D721Med (cell line): ENCODE data around the gene CRTC1.

Source experiments
- DNase-seq: peaks from one replicate; pipeline ENCODE4 v3.0.0; 2011; ENCODE audit warnings: low spot score; ENCODE audit not compliant: insufficient read length
- FAIRE-seq: peaks from 2 replicates; lab custom pipeline; 2011; peaks lifted over from hg19 to GRCh38; lab: Jason Lieb, UNC
- CTCF ChIP-seq: IDR thresholded peaks from 2 replicates; pipeline ENCODE4 v1.5.1; 2012; ENCODE audit warnings: mild to moderate bottlenecking, control low read depth; ENCODE audit not compliant: insufficient read depth; ENCODE audit errors: missing control alignments

The CRTC1 gene

GRCh38 chr19:18666317-18666716, 17.2 kb upstream of the CRTC1 start:
- FAIRE-seq: no peak
- DNase-seq: no peak
- TF ChIP-seq CTCF: no peak

GRCh38 chr19:18666784-18667183, 16.7 kb upstream of the CRTC1 start:
- DNase-seq: no peak
- no peak for FAIRE-seq
- no peak for TF ChIP-seq CTCF

- no peak for TF ChIP-seq CTCF
- no peak for FAIRE-seq
- DNase-seq: no peak
Measured at GRCh38 chr19:18667531-18668251, 15.8 kb upstream of the CRTC1 start.

- no peak for TF ChIP-seq CTCF
- DNase-seq (no peak), FAIRE-seq (no peak)
Measured at GRCh38 chr19:18668252-18668631, 15.2 kb upstream of the CRTC1 start.

GRCh38 chr19:18668744-18669523, 14.5 kb upstream of the CRTC1 start:
- DNase-seq: no peak
- TF ChIP-seq CTCF: no peak
- no peak for FAIRE-seq

- no peak for DNase-seq
- no peak for FAIRE-seq
- TF ChIP-seq CTCF: no peak
Measured at GRCh38 chr19:18669524-18669817, 14.0 kb upstream of the CRTC1 start.

GRCh38 chr19:18669883-18670282, 13.6 kb upstream of the CRTC1 start:
- DNase-seq: no peak
- FAIRE-seq: no peak
- no peak for TF ChIP-seq CTCF
